B cell (primary cell): ENCODE results near the gene RAB3D.

ENCODE experiments used
- CTCF ChIP-seq: fragments of 200-600 bp; IDR thresholded peaks from one replicate; pipeline ENCODE4 v1.8.0; 2022; ENCODE audit warnings: antibody characterized with exemption, mild to moderate bottlenecking
- EZH2 ChIP-seq: IDR thresholded peaks from 2 replicates; pipeline ENCODE4 v1.6.1; 2012; ENCODE audit warnings: borderline replicate concordance, low read depth, mild to moderate bottlenecking, moderate library complexity, low read length; ENCODE audit not compliant: insufficient read depth, poor library complexity, severe bottlenecking

- TF ChIP-seq CTCF (no peak), EZH2 (no peak)
These were observed 58.0 kb downstream of the RAB3D start for GRCh38 chr19:11281356-11282049.
